Activated gamma-delta T cell treated with Interleukin-2 at 50 U/mL for 16 hours (primary cell): ENCODE measurements around the gene POLR1E.
A peak's percentile ranks its signal among the peaks of the same experiment; 100 is the strongest.

Experiments used
- DNase-seq: peaks from one replicate; pipeline ENCODE4 v3.0.0-alpha.2; 2020

Gene POLR1E, protein sequence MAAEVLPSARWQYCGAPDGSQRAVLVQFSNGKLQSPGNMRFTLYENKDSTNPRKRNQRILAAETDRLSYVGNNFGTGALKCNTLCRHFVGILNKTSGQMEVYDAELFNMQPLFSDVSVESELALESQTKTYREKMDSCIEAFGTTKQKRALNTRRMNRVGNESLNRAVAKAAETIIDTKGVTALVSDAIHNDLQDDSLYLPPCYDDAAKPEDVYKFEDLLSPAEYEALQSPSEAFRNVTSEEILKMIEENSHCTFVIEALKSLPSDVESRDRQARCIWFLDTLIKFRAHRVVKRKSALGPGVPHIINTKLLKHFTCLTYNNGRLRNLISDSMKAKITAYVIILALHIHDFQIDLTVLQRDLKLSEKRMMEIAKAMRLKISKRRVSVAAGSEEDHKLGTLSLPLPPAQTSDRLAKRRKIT

DNA sequence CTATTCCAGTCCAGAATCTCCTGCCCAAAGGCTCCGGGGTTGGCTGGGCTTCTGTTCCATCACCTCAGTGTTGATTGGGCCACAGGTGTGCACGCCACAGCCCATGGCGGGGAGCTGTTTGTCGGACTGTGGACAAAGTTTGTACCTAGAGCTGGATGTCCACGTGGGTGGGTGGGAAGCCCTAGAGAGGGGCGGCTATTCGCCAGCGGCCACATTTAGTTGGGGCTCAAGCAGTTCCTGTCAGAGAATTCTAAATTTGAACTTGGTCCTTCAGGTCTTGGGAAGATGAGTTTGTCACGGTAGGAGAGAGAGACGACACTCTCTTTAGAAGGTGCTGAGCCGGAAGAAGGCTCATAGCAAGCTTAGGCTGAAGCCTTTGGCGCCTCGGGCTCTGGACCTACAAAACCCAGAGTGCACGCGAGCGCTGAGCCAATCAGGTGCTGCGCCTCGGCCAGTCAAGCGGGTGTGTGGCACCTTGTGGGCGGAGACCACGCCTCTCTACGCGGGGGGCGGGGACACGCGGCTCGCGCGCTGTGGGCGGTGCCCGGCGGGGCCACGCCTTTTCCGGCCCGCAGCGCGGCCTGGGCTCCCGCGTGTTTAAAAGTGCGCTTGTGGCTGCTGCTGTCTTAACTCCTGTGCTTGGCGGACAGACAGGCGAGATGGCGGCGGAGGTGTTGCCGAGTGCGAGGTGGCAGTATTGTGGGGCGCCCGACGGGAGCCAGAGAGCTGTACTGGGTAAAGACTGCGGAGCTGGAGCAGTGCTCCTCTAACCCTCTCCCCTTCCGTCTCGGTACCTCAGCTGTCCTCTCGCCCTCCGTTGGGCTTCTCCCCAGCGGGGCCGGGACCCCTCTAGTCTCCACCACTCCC lies at the start of gene POLR1E:
Gene POLR1E, plus strand, starts transcription at position 560 of the 867 bp plus-strand sequence. Its CDS starts 100 bp downstream, at position 660.
- peak; percentile 96 for DNase-seq

DNA sequence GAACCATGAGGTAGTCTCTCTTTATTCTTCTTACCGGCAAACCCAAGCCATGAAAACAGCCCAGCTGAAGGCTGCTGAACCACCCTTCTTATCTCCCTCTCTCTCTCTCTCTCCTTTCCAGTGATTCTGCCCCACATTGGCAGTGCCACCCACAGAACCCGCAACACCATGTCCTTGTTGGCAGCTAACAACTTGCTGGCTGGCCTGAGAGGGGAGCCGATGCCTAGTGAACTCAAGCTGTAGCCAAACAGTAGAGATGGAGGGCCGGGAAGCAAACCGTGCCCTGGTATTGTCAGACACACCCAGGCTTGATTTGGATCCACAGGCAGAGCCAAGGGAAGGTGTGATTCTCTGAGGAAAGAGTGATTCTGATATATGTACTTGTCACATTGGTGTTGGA lies 49.2 kb upstream of the POLR1E start:
- DNase-seq: no peak

DNA sequence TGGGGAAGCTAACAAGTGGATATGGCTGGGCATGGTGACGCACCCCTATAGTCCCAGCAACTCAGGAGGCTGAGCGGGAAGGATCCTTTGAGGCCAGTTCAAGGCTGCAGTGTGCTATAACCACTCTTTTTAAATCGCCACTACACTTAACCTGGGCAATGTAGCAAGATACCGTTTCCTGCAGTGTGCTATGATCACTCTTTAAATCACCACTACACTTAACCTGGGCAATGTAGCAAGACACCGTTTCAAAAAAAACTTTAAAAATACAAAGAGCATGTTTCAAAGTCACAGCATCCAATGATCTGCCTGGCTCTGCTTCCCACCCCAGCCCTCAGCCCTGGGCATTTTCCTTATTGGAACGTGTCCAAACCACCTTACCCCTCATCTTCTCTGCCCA lies 48.7 kb upstream of the POLR1E start:
- no peak for DNase-seq

DNA sequence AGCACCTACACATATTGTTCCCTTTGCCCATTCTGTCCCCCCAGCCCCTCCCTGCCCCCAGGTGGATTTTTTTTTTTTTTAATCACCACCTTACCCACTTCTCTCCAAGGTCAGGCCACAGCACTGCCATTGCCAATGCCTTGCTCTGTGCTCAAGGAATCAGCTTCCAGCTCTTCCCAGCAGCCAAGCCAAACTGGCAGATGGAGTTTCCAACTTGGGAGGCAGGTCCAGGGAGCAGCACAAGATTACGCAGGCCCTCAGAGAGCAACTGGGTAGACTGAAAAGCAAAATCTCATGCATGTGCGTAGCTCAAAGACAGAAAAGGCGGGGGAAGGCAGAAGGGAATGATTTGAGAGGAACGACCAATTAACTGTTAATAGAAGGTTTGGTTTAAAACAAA lies 48.1 kb upstream of the POLR1E start:
- no peak for DNase-seq

DNA sequence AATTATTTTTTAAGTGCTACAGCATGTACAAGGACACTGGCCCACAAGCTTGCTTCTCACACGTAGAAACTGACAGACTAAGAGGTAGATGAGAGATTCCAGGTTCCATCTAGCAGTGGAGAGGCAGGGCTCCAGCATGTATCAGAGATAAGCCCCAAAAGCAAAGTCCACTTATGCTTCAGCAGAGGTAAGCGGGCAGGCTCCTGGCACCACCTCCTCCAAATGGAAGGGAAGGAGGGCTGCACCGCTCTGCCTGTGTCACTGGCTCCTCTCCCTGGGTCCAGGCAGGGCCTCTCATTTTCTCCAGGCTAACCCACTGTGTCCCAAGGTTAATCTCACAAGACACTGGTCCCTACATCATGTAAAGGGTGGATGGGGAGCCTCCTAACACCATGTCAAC lies 47.4 kb upstream of the POLR1E start:
- DNase-seq: no peak

DNA sequence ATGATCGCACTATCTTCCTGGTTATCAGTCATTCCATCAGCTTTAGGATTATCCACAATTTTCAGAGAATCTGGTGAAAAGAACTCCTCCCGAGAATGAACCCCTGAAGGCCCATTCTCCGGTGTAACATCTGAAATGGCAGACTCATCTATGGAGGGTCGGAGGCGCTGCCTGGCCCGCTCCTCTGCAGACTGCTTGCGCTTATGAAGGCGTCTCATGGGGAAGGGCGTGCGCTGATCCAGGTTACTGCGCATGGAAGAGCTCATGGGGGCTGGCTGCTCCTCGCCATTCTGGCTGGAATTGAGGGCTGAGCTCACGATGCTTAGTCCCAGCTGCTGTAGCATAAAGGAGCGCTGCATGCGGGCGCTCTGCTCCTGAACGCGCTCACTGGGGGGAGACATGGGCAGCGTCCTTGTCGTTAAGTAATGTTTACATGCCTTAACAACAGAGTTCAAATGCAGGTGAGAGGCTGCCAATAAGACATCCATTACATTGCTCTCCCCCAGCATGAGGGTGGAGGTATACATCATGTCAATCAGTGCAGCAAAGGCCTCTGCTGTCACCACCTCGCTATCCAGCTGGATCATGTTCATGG lies 43.9 kb upstream of the POLR1E start:
- no peak for DNase-seq

DNA sequence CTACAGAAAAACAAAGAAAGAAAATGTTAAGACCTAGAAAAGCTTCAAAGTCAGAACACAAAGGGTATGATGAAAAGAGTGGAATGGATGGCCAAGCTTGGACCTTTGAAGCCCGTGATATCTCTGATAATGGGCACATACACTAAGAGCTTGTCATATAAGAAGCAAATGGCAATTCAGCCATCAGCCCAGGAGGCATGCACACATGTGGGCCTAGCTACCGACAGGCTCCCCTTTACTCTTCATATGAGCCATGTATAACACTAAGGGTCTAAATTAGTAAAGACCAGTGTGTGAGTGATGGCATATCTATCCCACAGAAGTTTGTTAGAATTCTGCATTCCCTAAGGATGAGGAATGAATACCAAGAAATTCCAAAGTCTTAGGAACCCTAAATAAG lies 43.2 kb upstream of the POLR1E start:
- no peak for DNase-seq

DNA sequence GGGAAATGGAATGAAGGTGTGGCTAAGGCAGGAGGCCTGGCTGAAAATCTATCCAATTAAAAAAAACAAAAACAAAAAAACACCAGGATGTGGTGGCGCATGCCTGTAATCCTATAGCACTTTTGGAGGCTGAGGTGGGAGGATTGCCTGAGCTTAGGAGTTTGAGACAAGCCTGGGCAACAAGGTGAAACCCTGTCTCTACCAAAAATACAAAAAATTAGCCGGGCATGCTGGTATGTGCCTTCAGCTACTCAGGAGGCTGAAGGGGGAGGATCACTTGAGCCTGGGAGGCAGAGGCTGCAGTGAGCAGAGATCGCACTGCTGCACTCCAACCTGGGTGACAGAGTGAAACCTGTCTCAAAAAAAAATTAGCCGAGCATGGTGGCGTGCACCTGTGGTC lies 42.2 kb upstream of the POLR1E start:
- DNase-seq: no peak

DNA sequence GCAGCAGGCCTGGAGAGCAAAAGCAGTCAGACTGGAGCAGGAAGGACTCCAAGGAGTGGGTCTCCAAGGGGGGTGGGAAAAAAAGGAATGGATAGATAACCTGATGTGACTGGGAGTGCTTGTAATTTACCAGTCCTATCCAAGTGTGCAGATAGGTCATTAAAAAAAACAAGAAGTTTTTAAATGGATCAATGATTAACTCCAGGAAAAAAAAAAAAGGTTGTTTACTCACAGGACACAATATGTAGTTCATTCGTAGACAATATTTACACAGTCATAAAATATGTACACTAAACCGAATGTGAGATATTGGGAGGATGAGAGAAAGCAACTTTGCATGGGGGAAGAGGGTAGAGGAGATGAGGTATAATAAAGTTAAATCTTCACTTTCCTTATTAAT lies 40.9 kb upstream of the POLR1E start:
- DNase-seq: no peak

DNA sequence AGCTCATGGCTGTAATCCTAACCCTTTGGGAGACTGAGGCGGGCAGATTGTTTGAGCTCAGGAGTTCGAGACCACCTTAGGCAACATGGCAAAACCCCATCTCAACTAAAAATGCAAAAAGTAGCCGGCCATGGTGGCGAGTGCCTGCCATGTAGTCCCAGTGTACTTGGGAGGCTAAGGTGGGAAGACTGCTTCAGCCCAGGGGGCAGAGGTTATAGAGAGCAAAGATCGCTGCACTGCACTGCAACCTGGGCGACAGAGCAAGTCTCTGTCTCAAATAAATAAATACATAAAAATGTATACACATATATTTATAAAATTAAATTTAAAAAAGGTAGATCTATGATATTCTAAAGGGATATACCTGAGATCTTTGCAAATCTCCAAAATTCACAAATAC lies 39.9 kb upstream of the POLR1E start:
- no peak for DNase-seq

DNA sequence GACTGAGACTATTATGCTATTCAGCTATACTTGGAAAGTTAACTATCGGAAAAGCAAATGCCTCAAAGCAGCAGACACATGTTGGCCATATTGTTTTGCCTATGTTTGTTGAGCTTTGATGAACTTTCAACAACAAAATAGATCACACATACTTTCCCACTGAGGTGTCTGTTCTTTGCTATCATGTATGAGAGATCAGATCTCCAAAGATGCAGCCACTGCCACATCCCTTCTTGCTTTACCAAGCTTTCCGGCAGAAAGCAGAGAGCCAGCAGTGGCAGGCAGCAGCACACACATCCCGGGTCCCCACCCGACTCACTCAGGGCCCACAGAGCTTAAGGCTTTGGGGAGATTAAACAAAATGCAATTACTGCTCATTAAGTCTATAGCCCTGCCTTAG lies 39.3 kb upstream of the POLR1E start:
- DNase-seq: no peak

DNA sequence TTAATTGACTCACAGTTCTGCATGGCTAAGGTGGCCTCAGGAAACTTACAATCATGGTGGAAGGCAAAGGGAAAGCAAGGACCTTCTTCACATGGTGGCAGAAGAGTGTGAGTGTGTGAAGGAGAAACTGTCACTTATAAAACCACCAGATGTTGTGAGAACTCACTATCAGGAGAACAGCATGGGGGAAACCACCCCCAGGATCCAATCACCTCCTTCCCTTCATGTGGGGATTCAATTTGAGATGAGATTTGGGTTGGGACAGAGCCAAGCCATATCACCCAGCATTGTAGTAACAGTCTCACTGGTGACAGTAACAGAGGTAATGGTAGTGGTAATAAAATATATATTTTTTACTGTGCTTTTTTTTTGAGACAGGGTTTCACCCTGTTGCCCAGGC lies 38.6 kb upstream of the POLR1E start:
- no peak for DNase-seq

DNA sequence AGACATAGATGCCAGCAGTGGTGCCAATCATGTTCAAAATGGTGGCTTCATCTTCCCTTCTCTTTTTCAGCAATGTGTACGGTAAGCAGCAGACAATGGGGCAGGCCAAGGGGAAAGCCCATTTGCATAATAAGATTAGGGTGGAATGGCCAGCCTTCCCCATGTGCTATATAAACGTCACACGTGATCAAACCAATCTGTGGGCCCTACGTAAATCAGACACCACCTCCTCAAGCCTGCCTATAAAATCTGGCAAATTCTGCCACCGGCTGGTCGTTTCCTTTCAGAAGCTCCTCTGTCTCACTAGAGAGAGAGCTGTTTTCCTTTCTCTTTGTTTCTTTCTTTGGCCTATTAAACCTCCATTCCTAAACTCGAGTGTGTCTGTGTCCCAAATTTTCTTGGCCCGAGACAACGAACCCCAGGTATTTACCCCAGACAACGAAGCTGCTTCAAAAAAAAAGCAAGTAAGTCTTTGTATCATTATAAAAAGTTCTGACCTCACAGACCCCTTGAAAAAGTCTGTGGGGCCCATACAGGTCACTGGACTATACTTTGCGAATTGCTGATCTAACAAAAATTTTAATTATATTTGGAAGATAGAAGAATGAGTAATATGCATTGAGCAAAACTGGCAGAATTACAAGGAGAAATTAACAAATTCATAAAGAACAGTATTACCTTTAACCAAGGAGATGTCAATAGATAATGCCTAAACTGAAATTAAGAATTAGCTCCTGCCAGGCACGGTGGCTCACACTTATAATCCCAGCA lies 35.7 kb upstream of the POLR1E start:
- no peak for DNase-seq

DNA sequence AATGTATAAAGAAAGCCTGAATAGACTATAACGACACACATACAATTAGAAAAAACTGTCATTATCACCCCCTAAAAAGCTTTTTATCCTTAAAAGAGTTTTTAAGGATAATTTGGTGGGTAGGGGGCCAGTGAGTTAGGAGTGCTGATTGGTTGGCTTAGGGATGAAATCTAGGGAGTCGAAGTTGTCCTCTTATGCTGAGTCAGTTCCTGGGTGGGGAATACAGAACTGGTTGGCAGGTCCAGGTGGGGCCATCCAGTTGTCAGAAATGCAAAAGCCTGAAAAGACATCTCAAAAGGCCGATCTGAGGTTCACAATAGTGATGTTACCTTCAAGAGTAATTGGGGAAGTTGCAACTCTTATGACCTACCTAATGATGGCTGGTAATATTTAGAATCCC lies 34.1 kb upstream of the POLR1E start:
- DNase-seq: no peak

DNA sequence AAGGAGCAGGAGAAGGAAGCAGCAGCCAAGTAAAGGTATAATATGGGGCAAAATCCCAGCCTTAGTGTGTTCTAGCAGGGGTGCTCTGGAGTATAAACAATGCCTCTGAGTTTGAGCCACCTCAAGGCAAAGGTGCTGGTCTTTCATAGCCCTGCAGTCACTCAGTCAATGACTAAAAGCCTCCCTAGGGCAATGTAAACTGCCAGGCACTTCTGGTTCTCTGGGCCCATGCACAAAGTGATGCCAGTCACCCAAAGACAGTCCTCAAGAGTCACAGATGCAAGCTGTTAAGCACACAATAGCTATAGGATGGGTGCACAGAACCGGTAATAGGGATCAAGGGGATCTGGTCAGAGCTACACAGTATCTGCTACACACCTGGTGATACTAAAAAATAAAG lies 33.1 kb upstream of the POLR1E start:
- DNase-seq: no peak

DNA sequence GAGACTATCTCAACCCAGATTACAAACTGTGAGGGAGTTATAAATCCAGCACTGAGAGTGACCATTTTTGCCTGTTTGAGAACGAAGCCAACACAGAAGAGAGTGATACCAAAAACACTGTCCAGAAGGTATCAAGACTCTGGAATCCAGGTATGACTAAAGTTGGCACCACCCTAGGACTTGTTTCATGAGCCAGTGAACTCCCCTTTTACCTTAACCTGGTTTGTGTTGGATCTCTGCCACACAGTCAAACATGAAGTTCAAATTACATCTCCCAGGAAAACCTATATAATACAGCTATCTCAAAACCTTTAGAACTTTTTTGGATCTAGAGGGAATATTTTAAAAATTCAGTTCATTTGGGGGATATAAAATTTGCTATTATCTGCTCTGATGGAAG lies 31.9 kb upstream of the POLR1E start:
- DNase-seq: no peak

DNA sequence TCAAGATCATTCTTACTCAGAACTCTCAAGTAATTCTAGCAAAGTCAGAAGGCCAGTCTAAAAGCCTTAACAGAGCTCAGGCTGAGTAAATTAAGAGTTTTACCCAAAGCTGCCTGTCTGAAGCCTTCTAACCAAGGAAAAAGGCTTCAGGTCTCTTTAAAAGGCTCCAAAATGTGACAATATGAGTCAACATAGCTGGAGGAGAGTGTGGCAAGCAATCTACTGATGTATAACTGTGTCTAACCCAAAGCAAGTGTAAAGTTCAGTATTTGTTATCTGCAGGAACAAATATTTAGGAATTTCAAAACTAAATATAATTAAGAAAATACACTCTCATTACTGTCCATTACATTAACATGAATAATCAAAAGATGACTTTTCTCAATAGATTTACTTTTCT lies 31.5 kb upstream of the POLR1E start:
- DNase-seq: no peak

DNA sequence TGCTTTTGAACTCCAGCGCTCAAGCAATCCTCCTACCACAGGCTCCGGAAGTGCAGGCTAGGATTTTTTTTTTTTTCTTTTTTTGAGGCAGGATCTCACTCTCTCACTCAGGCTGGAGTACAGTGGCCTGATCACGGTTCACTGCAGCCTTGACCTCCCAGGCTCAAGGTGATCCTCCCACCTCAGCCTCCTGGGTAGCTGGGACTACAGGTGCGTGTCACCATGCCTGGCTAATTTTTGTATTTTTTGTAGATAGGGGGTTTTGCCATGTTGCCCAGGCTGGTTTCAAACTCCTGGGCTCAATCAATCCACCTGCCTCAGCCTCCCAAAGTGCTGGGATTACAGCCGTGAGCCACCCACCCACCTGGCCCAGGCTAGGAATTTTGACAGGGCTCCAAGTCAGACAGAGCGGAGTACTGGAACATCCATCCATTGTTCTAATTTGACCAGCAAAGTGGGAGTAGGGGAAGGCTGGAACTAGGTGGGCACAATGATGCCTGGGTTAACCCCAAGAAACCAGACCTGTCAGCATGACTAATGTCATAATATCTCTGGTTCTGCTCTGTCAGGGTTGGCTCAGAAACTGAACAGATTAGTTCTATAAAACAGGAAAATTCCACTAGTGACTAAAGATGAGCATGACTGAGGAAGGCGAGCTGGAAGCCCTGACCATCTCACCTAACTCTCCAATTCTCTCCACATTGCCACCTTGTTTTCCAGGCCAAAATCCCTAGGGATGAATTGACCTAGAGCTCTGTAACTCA lies 29.7 kb upstream of the POLR1E start:
- DNase-seq: no peak

DNA sequence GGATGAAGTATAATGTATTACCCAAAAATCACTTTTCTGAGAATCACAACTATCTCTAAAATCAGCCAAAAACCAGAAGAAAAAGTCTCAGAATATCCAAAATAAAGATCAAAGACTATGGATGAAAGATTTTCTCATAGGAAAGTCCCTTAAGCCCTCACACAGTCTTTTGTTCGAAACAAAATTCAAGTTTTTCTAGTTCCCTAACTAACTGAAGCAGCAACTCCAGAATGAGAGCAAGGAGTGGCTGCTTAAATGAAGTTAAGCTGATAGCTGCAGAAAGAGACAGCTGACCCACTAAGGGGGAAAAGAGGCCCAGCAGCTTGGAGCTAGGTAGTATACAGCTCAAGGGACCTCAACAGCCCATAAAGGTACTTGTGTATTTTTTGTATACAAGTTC lies 28.9 kb upstream of the POLR1E start:
- DNase-seq: no peak

DNA sequence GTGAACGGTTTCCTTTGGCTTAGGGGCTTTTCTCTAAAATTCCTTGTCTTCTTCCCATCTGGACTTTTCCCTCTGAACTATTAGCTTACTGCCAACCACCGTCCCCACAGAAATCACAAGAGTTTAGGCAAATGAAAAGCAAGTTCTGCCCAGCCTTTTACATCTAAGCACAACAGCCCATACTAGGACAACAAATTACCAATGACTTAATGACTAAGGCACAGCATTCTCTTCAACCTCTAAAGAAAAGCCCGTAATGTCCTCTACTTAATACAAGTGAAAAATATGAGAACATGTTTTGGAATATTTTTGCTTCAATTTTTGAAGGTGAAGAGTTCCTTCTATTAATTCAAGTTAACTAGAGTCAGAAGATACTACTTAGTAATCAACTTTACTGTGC lies 21.7 kb upstream of the POLR1E start:
- no peak for DNase-seq

DNA sequence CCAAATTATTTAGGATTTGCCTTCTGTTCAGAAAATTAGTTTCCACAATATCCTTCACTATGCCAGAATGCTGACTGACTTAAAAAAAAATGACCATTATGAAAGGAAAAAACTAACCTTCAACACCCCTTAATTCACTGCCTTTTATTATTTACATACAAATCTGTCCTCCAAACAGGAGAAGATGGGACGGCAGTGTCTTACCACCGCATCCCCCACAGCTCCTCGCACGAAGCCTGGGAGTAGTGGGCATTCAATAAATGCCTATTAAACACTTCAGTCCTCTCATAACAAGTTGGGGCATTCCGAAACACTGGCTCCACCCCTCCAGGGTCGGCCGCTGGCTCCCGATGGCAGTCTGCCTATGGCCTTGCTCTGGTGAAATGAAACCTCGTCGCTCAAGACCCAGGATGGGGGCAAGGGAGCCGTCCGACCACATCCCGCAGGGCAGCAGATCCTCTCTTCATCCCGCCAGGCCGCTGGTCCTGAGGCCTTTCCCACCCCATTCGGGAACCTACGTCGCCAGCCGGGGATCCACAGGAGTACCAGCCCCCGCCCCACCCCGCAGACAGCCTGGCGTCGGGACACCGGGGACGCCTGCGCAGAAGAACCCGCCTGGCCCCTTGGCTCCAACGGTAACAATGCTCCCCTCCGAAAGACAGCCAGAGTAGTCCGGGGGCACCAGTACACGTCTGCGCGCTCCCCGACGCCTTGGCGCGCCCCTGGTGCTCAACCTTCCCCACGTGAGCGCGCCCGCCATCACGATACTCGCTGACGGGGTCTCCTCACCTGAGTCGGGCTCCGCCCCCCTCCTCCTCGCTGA lies 21.1 kb upstream of the POLR1E start:
- peak; percentile 84 for DNase-seq
